SK-N-SH (cell line): ENCODE results near the gene DSG1. TPM values are rescaled to one million over a fixed set of nuclear protein-coding genes. Genes with fewer than 3 reads are reported as not detected.

Source experiments
- CTCF ChIA-PET: fragments of 300-600, 350-600 bp; formaldehyde crosslinking; extraction: SDS; loops from one replicate; lab custom pipeline; 2021; lab: Yijun Ruan, JAX
- POLR2A ChIA-PET: fragments of 350-600 bp; sonication (Branson Sonifier 250); formaldehyde crosslinking; extraction: SDS; loops from one replicate; lab custom pipeline; 2020; ENCODE audit warnings: antibody characterized with exemption, inconsistent platforms; lab: Yijun Ruan, JAX
- DNase-seq: peaks from one replicate; pipeline ENCODE4 v3.0.0; 2012
- H2AFZ ChIP-seq: fragments of 200-600 bp; sonication (generic); 2 replicates; pipeline ENCODE4 v1.8.1; 2016; ENCODE audit warnings: antibody characterized with exemption, mild to moderate bottlenecking, low read depth
- H3F3A ChIP-seq: fragments of 200-600 bp; sonication (generic); replicated peaks from 2 replicates; pipeline ENCODE3; 2016; ENCODE audit warnings: antibody characterized with exemption, mild to moderate bottlenecking; ENCODE audit not compliant: insufficient read depth
- H3K27ac ChIP-seq, 2 experiments: fragments of 200-500 bp in 1 of 2; fragments of 200-600 bp in 1 of 2; sonication (Bioruptor generic) in 1 of 2; sonication (generic), shearing (Covaris generic) in 1 of 2; 2 replicates each; pipeline versions ENCODE4 v1.5.1 to v1.6.1; 2014 to 2016; ENCODE audit warnings: low read depth in 2 of 2, inconsistent platforms in 1 of 2, low read length in 1 of 2, mild to moderate bottlenecking in 1 of 2, mixed read lengths in 1 of 2
- H3K27me3 ChIP-seq: fragments of 200-600 bp; sonication (generic), shearing (Covaris generic); 2 replicates; pipeline ENCODE4 v1.6.1; 2016; ENCODE audit warnings: mixed run types; ENCODE audit not compliant: insufficient read depth
- H3K36me3 ChIP-seq, 2 experiments: fragments of 200-500 bp in 1 of 2; fragments of 200-600 bp in 1 of 2; sonication (Bioruptor generic) in 1 of 2; sonication (generic) in 1 of 2; replicated peaks in 1 of 2; 2 replicates each; pipeline versions ENCODE3 to v1.5.1; 2014 to 2016; ENCODE audit warnings: low read length in 1 of 2, mild to moderate bottlenecking in 1 of 2; ENCODE audit not compliant: insufficient read depth in 2 of 2, control insufficient read depth in 1 of 2
- H3K4me1 ChIP-seq, 2 experiments: fragments of 200-500 bp in 1 of 2; fragments of 200-600 bp in 1 of 2; sonication (Bioruptor generic) in 1 of 2; sonication (generic), shearing (Covaris generic) in 1 of 2; 2 replicates each; pipeline versions ENCODE4 v1.5.1 to v1.6.1; 2014 to 2016; ENCODE audit warnings: low read depth in 1 of 2, low read length in 1 of 2, mixed run types in 1 of 2; ENCODE audit not compliant: insufficient read depth in 2 of 2, control insufficient read depth in 1 of 2
- H3K4me2 ChIP-seq: fragments of 200-600 bp; sonication (generic), shearing (Covaris generic); 2 replicates; pipeline ENCODE4 v1.6.1; 2017; ENCODE audit warnings: mixed run types
- H3K4me3 ChIP-seq, 2 experiments: fragments of 200-500 bp in 1 of 2; fragments of 200-600 bp in 1 of 2; sonication (Bioruptor generic) in 1 of 2; sonication (generic), shearing (Covaris generic) in 1 of 2; 2 replicates each; pipeline versions ENCODE4 v1.5.1 to v1.8.1; 2014 to 2016; ENCODE audit warnings: low read depth in 2 of 2, inconsistent platforms in 1 of 2, low read length in 1 of 2, mild to moderate bottlenecking in 1 of 2, mixed read lengths in 1 of 2, moderate library complexity in 1 of 2
- H3K79me2 ChIP-seq: fragments of 200-600 bp; sonication (generic); 2 replicates; pipeline ENCODE4 v1.8.1; 2017; ENCODE audit warnings: mild to moderate bottlenecking; ENCODE audit not compliant: insufficient read depth
- H3K9ac ChIP-seq: fragments of 200-600 bp; sonication (generic); 2 replicates; pipeline ENCODE4 v1.6.1; 2017; ENCODE audit warnings: mixed run types
- H3K9me2 ChIP-seq: fragments of 200-600 bp; sonication (generic); 2 replicates; pipeline ENCODE4 v1.6.1; 2017; ENCODE audit warnings: mixed run types
- H3K9me3 ChIP-seq: fragments of 200-600 bp; sonication (generic); 2 replicates; pipeline ENCODE4 v1.6.1; 2017; ENCODE audit warnings: mixed run types, mild to moderate bottlenecking, moderate library complexity
- H4K20me1 ChIP-seq: fragments of 200-600 bp; sonication (generic); 2 replicates; pipeline ENCODE4 v1.6.1; 2017; ENCODE audit warnings: mild to moderate bottlenecking, mixed run types; ENCODE audit not compliant: insufficient read depth
- EZH2phosphoT487 ChIP-seq: fragments of 200-600 bp; sonication (generic); IDR thresholded peaks from 2 replicates; pipeline ENCODE4 v1.6.1; 2017; ENCODE audit warnings: low read depth, mixed run types, mild to moderate bottlenecking, antibody characterized with exemption, moderate library complexity, borderline replicate concordance
- FOXJ3 ChIP-seq: sonication (generic); formaldehyde crosslinking; IDR thresholded peaks from 2 replicates; pipeline ENCODE4 v1.5.1; 2020; ENCODE audit warnings: mild to moderate bottlenecking, missing genetic modification reagents
- FOXM1 ChIP-seq: IDR thresholded peaks from 2 replicates; pipeline ENCODE4 v1.4.0; 2012; ENCODE audit warnings: low read depth, mild to moderate bottlenecking
- JUND ChIP-seq: IDR thresholded peaks from 2 replicates; pipeline ENCODE4 v1.4.0; 2012
- RAD21 ChIP-seq: IDR thresholded peaks from 2 replicates; pipeline ENCODE4 v1.6.1; 2012; ENCODE audit warnings: mild to moderate bottlenecking, low read length
- RFX5 ChIP-seq: IDR thresholded peaks from 2 replicates; pipeline ENCODE4 v1.6.1; 2012; ENCODE audit warnings: mild to moderate bottlenecking, improper control_type of control experiment, low read length
- SIN3A ChIP-seq: IDR thresholded peaks from 2 replicates; pipeline ENCODE4 v1.6.1; 2012; ENCODE audit warnings: low read depth, mild to moderate bottlenecking, low read length, moderate library complexity, borderline replicate concordance
- SMC3 ChIP-seq: IDR thresholded peaks from 2 replicates; pipeline ENCODE4 v1.6.1; 2012; ENCODE audit warnings: low read depth, low read length, improper control_type of control experiment
- TCF12 ChIP-seq: IDR thresholded peaks from 2 replicates; pipeline ENCODE4 v1.4.0; 2012
- TEAD4 ChIP-seq: IDR thresholded peaks from 2 replicates; pipeline ENCODE4 v1.4.0; 2012; ENCODE audit warnings: mild to moderate bottlenecking, borderline replicate concordance; ENCODE audit not compliant: insufficient read depth
- YY1 ChIP-seq: IDR thresholded peaks from 2 replicates; pipeline ENCODE4 v1.4.0; 2012; ENCODE audit warnings: low read depth, mild to moderate bottlenecking
- WGBS: methylation state at CpG from one replicate; pipeline ENCODE4 v1.1.6; 2017; ENCODE audit warnings: low lambda C conversion rate; 5-methylcytosine and 5-hydroxymethylcytosine counted together
- polyA plus RNA-seq, 3 experiments: library from polyadenylated mRNA; depleted of rRNA; stranded (reverse); fragments of >200 nt; gene quantifications; 2 replicates each; pipeline ENCODE4 v1.2.3, GENCODE V29; 2012
- TF ChIP-seq, protein P1 (sequence below): IDR thresholded peaks from 2 replicates; pipeline ENCODE4 v1.4.0; 2012; ENCODE audit warnings: low read depth, borderline replicate concordance
- TF ChIP-seq, protein P2 (sequence below): IDR thresholded peaks from 2 replicates; pipeline ENCODE4 v1.6.1; 2012; ENCODE audit warnings: mild to moderate bottlenecking, low read depth, low read length, moderate library complexity
- TF ChIP-seq, protein P3 (sequence below): fragments of 200-600 bp; sonication (generic); IDR thresholded peaks from 2 replicates; pipeline ENCODE4 v1.6.1; 2017; ENCODE audit warnings: antibody characterized with exemption, mild to moderate bottlenecking, moderate library complexity
- TF ChIP-seq, protein P4 (sequence below): fragments of 150-350 bp; IDR thresholded peaks from 2 replicates; pipeline ENCODE4 v1.6.1; 2016; ENCODE audit warnings: mild to moderate bottlenecking, low read depth, low read length

The DSG1 gene
- polyA plus RNA-seq, 1 of the 3 experiments (the other 2 are of a cell fraction): not detected

DNA sequence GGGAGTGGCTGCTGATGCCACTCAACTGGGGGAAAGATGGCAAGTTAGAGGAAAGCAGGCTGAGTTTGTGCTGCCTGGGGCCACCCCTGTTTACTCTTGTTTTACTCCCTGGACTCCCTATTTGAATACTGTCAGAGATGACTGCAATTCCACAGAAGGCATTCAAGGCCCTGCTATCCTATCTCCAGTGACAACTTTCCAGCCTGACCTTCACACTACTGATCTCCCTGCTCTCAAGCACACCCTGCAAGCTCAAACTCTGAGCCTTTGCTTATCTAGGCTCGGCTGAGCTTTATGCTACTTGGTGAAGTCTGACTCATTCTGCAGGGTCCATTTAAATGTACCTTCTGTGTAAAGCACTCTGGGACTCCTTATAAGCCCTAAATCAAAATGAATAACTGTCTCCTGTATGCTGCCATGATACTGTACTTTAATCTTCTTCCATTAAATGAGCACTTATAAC is 39.3 kb upstream of the DSG1 start:
- Histone ChIP-seq H2AFZ (no peak overlapping the region), H3K79me2 (no peaks in the 10 kb centered on the region), H3K4me2 (no peak overlapping the region), H3K27ac (no peak overlapping the region), H3K27me3 (no peaks in the 10 kb centered on the region; the same call in 1 of the 2 replicates), H3K36me3 (no peaks in the 10 kb centered on the region), H3K4me1 (no peaks in the 10 kb centered on the region), H3K4me3 (no peak overlapping the region), H3K9me2 (no peaks in the 10 kb centered on the region), H3K9me3 (no peaks in the 10 kb centered on the region), H3K9ac (no peak overlapping the region), H3F3A (no peaks in the 10 kb centered on the region), H4K20me1 (no peaks in the 10 kb centered on the region)
- 0% methylated on average over 1 of the region's 1 CpG for WGBS
- DNase-seq: no peak
- POLR2A ChIA-PET: no interaction called here
- CTCF ChIA-PET: no interaction called here
- TF ChIP-seq FOXM1 (no peak), TCF12 (no peak)
- TF ChIP-seq, protein P1, sequence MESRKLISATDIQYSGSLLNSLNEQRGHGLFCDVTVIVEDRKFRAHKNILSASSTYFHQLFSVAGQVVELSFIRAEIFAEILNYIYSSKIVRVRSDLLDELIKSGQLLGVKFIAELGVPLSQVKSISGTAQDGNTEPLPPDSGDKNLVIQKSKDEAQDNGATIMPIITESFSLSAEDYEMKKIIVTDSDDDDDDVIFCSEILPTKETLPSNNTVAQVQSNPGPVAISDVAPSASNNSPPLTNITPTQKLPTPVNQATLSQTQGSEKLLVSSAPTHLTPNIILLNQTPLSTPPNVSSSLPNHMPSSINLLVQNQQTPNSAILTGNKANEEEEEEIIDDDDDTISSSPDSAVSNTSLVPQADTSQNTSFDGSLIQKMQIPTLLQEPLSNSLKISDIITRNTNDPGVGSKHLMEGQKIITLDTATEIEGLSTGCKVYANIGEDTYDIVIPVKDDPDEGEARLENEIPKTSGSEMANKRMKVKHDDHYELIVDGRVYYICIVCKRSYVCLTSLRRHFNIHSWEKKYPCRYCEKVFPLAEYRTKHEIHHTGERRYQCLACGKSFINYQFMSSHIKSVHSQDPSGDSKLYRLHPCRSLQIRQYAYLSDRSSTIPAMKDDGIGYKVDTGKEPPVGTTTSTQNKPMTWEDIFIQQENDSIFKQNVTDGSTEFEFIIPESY: no peak
- TF ChIP-seq, protein P2, sequence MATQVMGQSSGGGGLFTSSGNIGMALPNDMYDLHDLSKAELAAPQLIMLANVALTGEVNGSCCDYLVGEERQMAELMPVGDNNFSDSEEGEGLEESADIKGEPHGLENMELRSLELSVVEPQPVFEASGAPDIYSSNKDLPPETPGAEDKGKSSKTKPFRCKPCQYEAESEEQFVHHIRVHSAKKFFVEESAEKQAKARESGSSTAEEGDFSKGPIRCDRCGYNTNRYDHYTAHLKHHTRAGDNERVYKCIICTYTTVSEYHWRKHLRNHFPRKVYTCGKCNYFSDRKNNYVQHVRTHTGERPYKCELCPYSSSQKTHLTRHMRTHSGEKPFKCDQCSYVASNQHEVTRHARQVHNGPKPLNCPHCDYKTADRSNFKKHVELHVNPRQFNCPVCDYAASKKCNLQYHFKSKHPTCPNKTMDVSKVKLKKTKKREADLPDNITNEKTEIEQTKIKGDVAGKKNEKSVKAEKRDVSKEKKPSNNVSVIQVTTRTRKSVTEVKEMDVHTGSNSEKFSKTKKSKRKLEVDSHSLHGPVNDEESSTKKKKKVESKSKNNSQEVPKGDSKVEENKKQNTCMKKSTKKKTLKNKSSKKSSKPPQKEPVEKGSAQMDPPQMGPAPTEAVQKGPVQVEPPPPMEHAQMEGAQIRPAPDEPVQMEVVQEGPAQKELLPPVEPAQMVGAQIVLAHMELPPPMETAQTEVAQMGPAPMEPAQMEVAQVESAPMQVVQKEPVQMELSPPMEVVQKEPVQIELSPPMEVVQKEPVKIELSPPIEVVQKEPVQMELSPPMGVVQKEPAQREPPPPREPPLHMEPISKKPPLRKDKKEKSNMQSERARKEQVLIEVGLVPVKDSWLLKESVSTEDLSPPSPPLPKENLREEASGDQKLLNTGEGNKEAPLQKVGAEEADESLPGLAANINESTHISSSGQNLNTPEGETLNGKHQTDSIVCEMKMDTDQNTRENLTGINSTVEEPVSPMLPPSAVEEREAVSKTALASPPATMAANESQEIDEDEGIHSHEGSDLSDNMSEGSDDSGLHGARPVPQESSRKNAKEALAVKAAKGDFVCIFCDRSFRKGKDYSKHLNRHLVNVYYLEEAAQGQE: no peak
- TF ChIP-seq, all 33 proteins: peak for 0

DNA sequence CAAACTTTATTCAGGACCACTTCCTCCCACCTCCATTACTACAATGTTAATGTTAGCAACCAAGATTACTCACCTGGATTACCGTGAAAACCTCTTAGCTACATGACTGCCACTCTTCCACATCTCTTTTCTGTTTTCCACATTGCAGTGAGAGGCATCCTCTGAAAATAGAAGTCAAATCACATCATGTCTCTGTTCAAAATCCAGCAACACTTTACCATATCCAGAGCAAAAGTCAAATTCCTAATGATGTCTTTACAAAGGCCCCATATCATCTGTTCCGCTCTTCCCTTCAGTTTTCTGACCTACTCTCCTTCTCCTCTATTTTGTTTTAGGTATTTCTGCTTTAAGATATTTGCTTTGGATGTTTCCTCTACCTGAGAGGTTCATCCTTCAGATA is 37.5 kb upstream of the DSG1 start:
- CTCF ChIA-PET: no interaction called here
- DNase-seq: no peak
- H3K4me2 ChIP-seq: no peak overlapping the region
- POLR2A ChIA-PET: no interaction called here
- H3K27me3 ChIP-seq: no peaks in the 10 kb centered on the region; the same call in 1 of the 2 replicates
- H3K4me3 ChIP-seq: no peak overlapping the region
- no peaks in the 10 kb centered on the region for H3K4me1 ChIP-seq
- H2AFZ ChIP-seq: no peak overlapping the region
- no peak overlapping the region for H3K27ac ChIP-seq
- H3K36me3 ChIP-seq: no peaks in the 10 kb centered on the region
- 8% methylated on average over 2 of the region's 2 CpGs for WGBS
- no peaks in the 10 kb centered on the region for H3K9me2 ChIP-seq
- H3K9me3 ChIP-seq: no peaks in the 10 kb centered on the region
- no peaks in the 10 kb centered on the region for H4K20me1 ChIP-seq
- no peak overlapping the region for H3K9ac ChIP-seq
- no peaks in the 10 kb centered on the region for H3F3A ChIP-seq
- H3K79me2 ChIP-seq: no peaks in the 10 kb centered on the region
- TF ChIP-seq RAD21 (no peak), SIN3A (no peak), FOXJ3 (CRISPR knock-in tag) (no peak), YY1 (no peak), RFX5 (no peak), JUND (no peak), SMC3 (no peak), TEAD4 (no peak), EZH2phosphoT487 (no peak)
- TF ChIP-seq, protein P3, sequence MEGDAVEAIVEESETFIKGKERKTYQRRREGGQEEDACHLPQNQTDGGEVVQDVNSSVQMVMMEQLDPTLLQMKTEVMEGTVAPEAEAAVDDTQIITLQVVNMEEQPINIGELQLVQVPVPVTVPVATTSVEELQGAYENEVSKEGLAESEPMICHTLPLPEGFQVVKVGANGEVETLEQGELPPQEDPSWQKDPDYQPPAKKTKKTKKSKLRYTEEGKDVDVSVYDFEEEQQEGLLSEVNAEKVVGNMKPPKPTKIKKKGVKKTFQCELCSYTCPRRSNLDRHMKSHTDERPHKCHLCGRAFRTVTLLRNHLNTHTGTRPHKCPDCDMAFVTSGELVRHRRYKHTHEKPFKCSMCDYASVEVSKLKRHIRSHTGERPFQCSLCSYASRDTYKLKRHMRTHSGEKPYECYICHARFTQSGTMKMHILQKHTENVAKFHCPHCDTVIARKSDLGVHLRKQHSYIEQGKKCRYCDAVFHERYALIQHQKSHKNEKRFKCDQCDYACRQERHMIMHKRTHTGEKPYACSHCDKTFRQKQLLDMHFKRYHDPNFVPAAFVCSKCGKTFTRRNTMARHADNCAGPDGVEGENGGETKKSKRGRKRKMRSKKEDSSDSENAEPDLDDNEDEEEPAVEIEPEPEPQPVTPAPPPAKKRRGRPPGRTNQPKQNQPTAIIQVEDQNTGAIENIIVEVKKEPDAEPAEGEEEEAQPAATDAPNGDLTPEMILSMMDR: no peak
- TF ChIP-seq, protein P2: no peak
- TF ChIP-seq, protein P4, sequence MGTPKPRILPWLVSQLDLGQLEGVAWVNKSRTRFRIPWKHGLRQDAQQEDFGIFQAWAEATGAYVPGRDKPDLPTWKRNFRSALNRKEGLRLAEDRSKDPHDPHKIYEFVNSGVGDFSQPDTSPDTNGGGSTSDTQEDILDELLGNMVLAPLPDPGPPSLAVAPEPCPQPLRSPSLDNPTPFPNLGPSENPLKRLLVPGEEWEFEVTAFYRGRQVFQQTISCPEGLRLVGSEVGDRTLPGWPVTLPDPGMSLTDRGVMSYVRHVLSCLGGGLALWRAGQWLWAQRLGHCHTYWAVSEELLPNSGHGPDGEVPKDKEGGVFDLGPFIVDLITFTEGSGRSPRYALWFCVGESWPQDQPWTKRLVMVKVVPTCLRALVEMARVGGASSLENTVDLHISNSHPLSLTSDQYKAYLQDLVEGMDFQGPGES: no peak
